IMR-90 (cell line): ENCODE data around the gene TIMM44. TPM values are rescaled to one million over a fixed set of nuclear protein-coding genes. Genes with fewer than 3 reads are reported as not detected.

Experiments
- ATAC-seq: fragments of 200-7000 bp; cut with Tn5 transposase; 2 replicates; pipeline ENCODE4 v1.9.1; 2020; ENCODE audit warnings: low read depth, mild to moderate bottlenecking, moderate library complexity
- BruUV-seq: library from RNA; stranded (reverse); fragments of 400-500 nt; replicated peaks from 2 replicates; lab custom pipeline; 2021; lab: Mats Ljungman, UMichigan
- CTCF ChIA-PET: fragments of 300-600 bp; formaldehyde crosslinking; extraction: SDS; loops from one replicate; lab custom pipeline; 2021; ENCODE audit warnings: antibody characterized with exemption; lab: Yijun Ruan, JAX
- POLR2A ChIA-PET: fragments of 300-600 bp; sonication (Branson Sonifier 250); formaldehyde crosslinking; loops from one replicate; lab custom pipeline; 2022; ENCODE audit warnings: antibody characterized with exemption; ENCODE audit not compliant: unreplicated experiment; lab: Charles Lee
- DNase-seq: peaks from one replicate; pipeline ENCODE4 v3.0.0; 2013
- H2AFZ ChIP-seq: replicated peaks from 2 replicates; pipeline ENCODE3; 2013; ENCODE audit warnings: low read length, mild to moderate bottlenecking; ENCODE audit not compliant: poor library complexity
- H2AK5ac ChIP-seq: 2 replicates; pipeline ENCODE4 v1.6.1; 2013; ENCODE audit warnings: low read depth, low read length, inconsistent platforms
- H2AK9ac ChIP-seq: replicated peaks from 2 replicates; pipeline ENCODE3; 2013; ENCODE audit warnings: mild to moderate bottlenecking, low read depth, low read length, moderate library complexity; ENCODE audit not compliant: poor library complexity
- H2BK120ac ChIP-seq: 2 replicates; pipeline ENCODE4 v1.6.1; 2013; ENCODE audit warnings: low read depth, low read length, inconsistent platforms
- H2BK15ac ChIP-seq: 3 replicates; pipeline ENCODE4 v1.6.1; 2013; ENCODE audit warnings: low read depth, low read length, inconsistent platforms
- H2BK20ac ChIP-seq: 2 replicates; pipeline ENCODE4 v1.6.1; 2013; ENCODE audit warnings: low read depth, mild to moderate bottlenecking, inconsistent platforms, low read length, moderate library complexity
- H2BK5ac ChIP-seq: 2 replicates; pipeline ENCODE4 v1.6.1; 2013; ENCODE audit warnings: mild to moderate bottlenecking, low read depth, low read length, inconsistent platforms; ENCODE audit not compliant: poor library complexity, severe bottlenecking
- H3K14ac ChIP-seq: replicated peaks from 2 replicates; pipeline ENCODE4 v1.6.1; 2013; ENCODE audit warnings: low read depth, low read length, inconsistent platforms
- H3K18ac ChIP-seq: 2 replicates; pipeline ENCODE4 v1.6.1; 2013; ENCODE audit warnings: low read depth, low read length, control low read depth
- H3K23ac ChIP-seq: 2 replicates; pipeline ENCODE4 v1.6.1; 2013; ENCODE audit warnings: low read depth, low read length, inconsistent platforms
- H3K27ac ChIP-seq: 2 replicates; pipeline ENCODE4 v1.5.1; 2013; ENCODE audit warnings: mild to moderate bottlenecking, control low read depth, low read length; ENCODE audit not compliant: insufficient read depth
- H3K27me3 ChIP-seq: 2 replicates; pipeline ENCODE4 v1.6.1; 2013; ENCODE audit warnings: low read length; ENCODE audit not compliant: control insufficient read depth, insufficient read depth
- H3K36me3 ChIP-seq: 2 replicates; pipeline ENCODE4 v1.6.1; 2013; ENCODE audit warnings: low read length, mixed read lengths; ENCODE audit not compliant: control insufficient read depth, insufficient read depth
- H3K4ac ChIP-seq: 2 replicates; pipeline ENCODE4 v1.6.1; 2013; ENCODE audit warnings: low read depth, low read length, inconsistent platforms
- H3K4me1 ChIP-seq: 2 replicates; pipeline ENCODE4 v1.6.1; 2013; ENCODE audit warnings: low read length, mixed read lengths; ENCODE audit not compliant: control insufficient read depth, insufficient read depth
- H3K4me2 ChIP-seq: 2 replicates; pipeline ENCODE4 v1.6.1; 2013; ENCODE audit warnings: low read depth, mild to moderate bottlenecking, control low read depth, low read length, moderate library complexity
- H3K4me3 ChIP-seq: 2 replicates; pipeline ENCODE4 v1.5.1; 2013; ENCODE audit warnings: low read depth, mild to moderate bottlenecking, control low read depth, low read length, moderate library complexity; ENCODE audit not compliant: insufficient read depth
- H3K56ac ChIP-seq: 2 replicates; pipeline ENCODE4 v1.6.1; 2013; ENCODE audit warnings: low read length, inconsistent platforms; ENCODE audit not compliant: insufficient read depth; ENCODE audit errors: extremely low read depth
- H3K79me1 ChIP-seq, 2 experiments: 2 replicates each; pipeline ENCODE4 v1.6.1; 2013; ENCODE audit warnings: low read length in 2 of 2, inconsistent platforms in 1 of 2, low read depth in 1 of 2
- H3K9ac ChIP-seq: 2 replicates; pipeline ENCODE4 v1.6.1; 2013; ENCODE audit warnings: low read depth, low read length, control low read depth
- H3K9me1 ChIP-seq: 2 replicates; pipeline ENCODE4 v1.6.1; 2013; ENCODE audit warnings: low read length, inconsistent platforms; ENCODE audit not compliant: insufficient read depth
- H3K9me3 ChIP-seq: 2 replicates; pipeline ENCODE4 v1.6.1; 2013; ENCODE audit warnings: low read length; ENCODE audit not compliant: control insufficient read depth, insufficient read depth
- H4K20me1 ChIP-seq: 2 replicates; pipeline ENCODE4 v1.6.1; 2013; ENCODE audit warnings: low read length, inconsistent platforms; ENCODE audit not compliant: insufficient read depth
- H4K5ac ChIP-seq: 2 replicates; pipeline ENCODE4 v1.6.1; 2013; ENCODE audit warnings: mild to moderate bottlenecking, low read depth, low read length, control low read depth
- H4K8ac ChIP-seq, 2 experiments: 2 replicates each; pipeline ENCODE4 v1.6.1; 2013; ENCODE audit warnings: low read depth in 2 of 2, low read length in 2 of 2, control low read depth in 1 of 2, inconsistent platforms in 1 of 2
- H4K91ac ChIP-seq: 2 replicates; pipeline ENCODE4 v1.6.1; 2013; ENCODE audit warnings: low read depth, low read length, inconsistent platforms; ENCODE audit not compliant: insufficient read depth
- BHLHE40 ChIP-seq: fragments of 150-350 bp; IDR thresholded peaks from 2 replicates; pipeline ENCODE4 v1.6.1; 2016; ENCODE audit warnings: mild to moderate bottlenecking, low read depth, low read length
- CEBPB ChIP-seq: IDR thresholded peaks from 2 replicates; pipeline ENCODE4 v1.6.1; 2012; ENCODE audit warnings: low read depth, low read length, improper control_type of control experiment
- ELK1 ChIP-seq: fragments of 150-350 bp; IDR thresholded peaks from 2 replicates; pipeline ENCODE4 v1.6.1; 2016; ENCODE audit warnings: low read depth, mild to moderate bottlenecking, low read length, moderate library complexity, borderline replicate concordance
- MAFK ChIP-seq: IDR thresholded peaks from 2 replicates; pipeline ENCODE4 v1.6.1; 2012; ENCODE audit warnings: low read depth, low read length, improper control_type of control experiment
- MAZ ChIP-seq: IDR thresholded peaks from 2 replicates; pipeline ENCODE4 v1.6.1; 2012; ENCODE audit warnings: low read depth, mild to moderate bottlenecking, low read length, improper control_type of control experiment, moderate library complexity, borderline replicate concordance
- MXI1 ChIP-seq: IDR thresholded peaks from 2 replicates; pipeline ENCODE4 v1.6.1; 2012; ENCODE audit warnings: low read depth, mild to moderate bottlenecking, low read length, moderate library complexity, borderline replicate concordance
- NFE2L2 ChIP-seq: fragments of 150-350 bp; IDR thresholded peaks from 2 replicates; pipeline ENCODE4 v1.6.1; 2016; ENCODE audit warnings: low read depth, mild to moderate bottlenecking, low read length
- RAD21 ChIP-seq: IDR thresholded peaks from 2 replicates; pipeline ENCODE4 v1.6.1; 2012; ENCODE audit warnings: low read length, improper control_type of control experiment
- RFX5 ChIP-seq: IDR thresholded peaks from 2 replicates; pipeline ENCODE4 v1.8.0; 2012; ENCODE audit warnings: low read depth, mild to moderate bottlenecking, low read length, moderate library complexity
- SMC3 ChIP-seq: fragments of 150-350 bp; IDR thresholded peaks from 2 replicates; pipeline ENCODE4 v1.6.1; 2016; ENCODE audit warnings: low read depth, mild to moderate bottlenecking, antibody characterized with exemption, low read length, moderate library complexity
- WGBS, 2 experiments: methylation state at CpG; one replicate each; pipeline versions ENCODE4 v1.1.5 to v1.1.7; 2013; ENCODE audit warnings: missing lambda C conversion rate in 2 of 2; ENCODE audit not compliant: insufficient read length in 1 of 2; ENCODE audit errors: extremely low coverage in 2 of 2; 5-methylcytosine and 5-hydroxymethylcytosine counted together
- dilution Hi-C: fragments of 300-500 bp; cut with HindIII; formaldehyde crosslinking; loops from one replicate; pipeline ENCODE4 v1.14.3; 2018; ENCODE audit warnings: low sequenced_read_pairs; ENCODE audit not compliant: unreplicated experiment
- in situ Hi-C: fragments of 300-500 bp; cut with MboI; formaldehyde crosslinking; loops from 3 replicates; pipeline ENCODE4 v1.14.3; 2019; ENCODE audit warnings: low sequenced_read_pairs, inconsistent platforms, mixed read lengths
- intact Hi-C: fragments of 100-400 bp; cut with micrococcal nuclease; formaldehyde crosslinking; loops from 2 replicates; pipeline ENCODE4 v1.10.0; 2022
- polyA plus RNA-seq, 3 experiments: library from polyadenylated mRNA; depleted of rRNA; stranded (reverse); fragments of >200 nt; gene quantifications; 2 replicates each; pipeline ENCODE4 v1.2.3, GENCODE V29; 2012; ENCODE audit warnings: low replicate concordance in 1 of 3
- total RNA-seq: library from RNA; depleted of rRNA; stranded (reverse); fragments of >200 nt; gene quantifications from 2 replicates; pipeline ENCODE4 v1.2.3, GENCODE V29; 2012
- TF ChIP-seq, protein P1 (sequence below): conservative IDR thresholded peaks from 2 replicates; pipeline ENCODE4 v1.5.1; 2012; ENCODE audit warnings: mild to moderate bottlenecking, low read depth, low read length, improper control_type of control experiment
- TF ChIP-seq, protein P2 (sequence below): fragments of 150-350 bp; IDR thresholded peaks from 2 replicates; pipeline ENCODE4 v1.6.1; 2017; ENCODE audit warnings: mild to moderate bottlenecking, antibody characterized with exemption, low read length, low read depth

The TIMM44 gene
- total and polyA plus RNA-seq, 2 of the 4 experiments (the other 2 are of a cell fraction), result 37.6 to 52.3 TPM

DNA sequence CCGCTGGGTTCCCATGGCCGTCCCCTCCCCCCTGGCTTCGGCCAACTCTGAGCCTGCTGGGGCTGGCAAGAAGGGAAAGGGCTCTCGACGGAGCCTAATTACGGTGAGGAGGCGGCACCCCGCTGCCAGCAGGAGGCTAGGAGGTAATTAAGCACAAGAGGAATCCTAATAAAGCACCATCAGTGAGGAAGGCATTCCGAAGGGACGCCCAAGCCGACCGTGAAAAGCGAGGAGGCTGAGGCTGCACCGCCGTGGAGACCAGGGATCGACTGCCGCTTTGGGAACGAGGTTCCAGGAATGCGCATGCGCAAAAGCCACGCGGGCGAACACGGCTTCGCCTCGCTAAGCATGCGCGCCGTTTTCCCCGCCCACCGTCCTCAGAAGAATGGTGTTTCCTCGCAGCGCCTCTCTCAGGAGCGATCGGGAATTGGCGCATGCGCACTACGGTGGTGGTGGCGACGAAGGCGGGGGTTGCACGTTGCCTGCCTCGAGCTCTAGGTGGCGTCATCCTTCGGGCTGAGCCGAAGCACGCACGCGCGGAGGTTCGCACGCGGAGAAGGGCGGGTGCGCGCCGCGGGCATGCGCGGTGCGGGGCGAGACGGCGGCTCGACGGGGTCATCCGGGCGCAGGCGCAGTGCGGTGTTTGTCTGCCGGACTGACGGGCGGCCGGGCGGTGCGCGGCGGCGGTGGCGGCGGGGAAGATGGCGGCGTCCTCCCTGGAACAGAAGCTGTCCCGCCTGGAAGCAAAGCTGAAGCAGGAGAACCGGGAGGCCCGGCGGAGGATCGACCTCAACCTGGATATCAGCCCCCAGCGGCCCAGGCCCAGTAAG, 40.0 kb downstream of the TIMM44 start, which contains the start of gene MAP2K7:
Gene MAP2K7, plus strand, starts transcription at position 634 of the 830 bp plus-strand sequence. Its CDS starts 68 bp downstream, at position 702.
- H4K5ac ChIP-seq, result peak within 1 kb of the TSS; percentile 75
- in situ Hi-C loops, result no loop called here
- H3K9me1 ChIP-seq, result peaks cover 11% of the 10 kb centered on the region
- BruUV-seq, result no TSS peak
- peak within 1 kb of the TSS; percentile 94 for H4K91ac ChIP-seq
- peak within 1 kb of the TSS; percentile 60 for H3K18ac ChIP-seq
- peak within 1 kb of the TSS; percentile 96 for H3K4me2 ChIP-seq
- no peak within 1 kb of the TSS; the same call in 2 of the 3 replicates for H2BK15ac ChIP-seq
- H2BK5ac ChIP-seq, result peak within 1 kb of the TSS; percentile 90
- dilution Hi-C loops, result no loop called here
- H3K4ac ChIP-seq, result peak within 1 kb of the TSS; percentile 93
- ATAC-seq, result peak; percentile 91
- DNase-seq, result peak; percentile 99
- H3K27ac ChIP-seq, result peak within 1 kb of the TSS; percentile 91
- ChIA-PET POLR2A (interaction anchor here (0.5 to 1.6 kb wide), 4 partner anchors 9 to 466 kb away, joined by 3 to 14 read pairs (median 4); partner anchors contain the start of gene SNAPC2), CTCF (interaction anchor here (0.7 to 1.6 kb wide), 4 partner anchors 11 to 34 kb away, joined by 3 to 7 read pairs (median 6); partner anchors contain the start of genes LRRC8E and SNAPC2)
- peaks cover 40% of the 10 kb centered on the region for H4K20me1 ChIP-seq
- no peaks in the 10 kb centered on the region for H3K9me3 ChIP-seq
- peak within 1 kb of the TSS; percentile 98 for H2AK9ac ChIP-seq
- intact Hi-C loops, result no loop called here
- H3K36me3 ChIP-seq, result peaks cover 20% of the 10 kb centered on the region
- peak within 1 kb of the TSS; percentile 99 for H2AK5ac ChIP-seq
- peak within 1 kb of the TSS; percentile 72 to 95 for H4K8ac ChIP-seq
- H3K4me3 ChIP-seq, result peak within 1 kb of the TSS; percentile 66
- H2BK20ac ChIP-seq, result no peak within 1 kb of the TSS
- peak within 1 kb of the TSS; percentile 56; the same call in 1 of the 2 replicates for H2BK120ac ChIP-seq
- peak within 1 kb of the TSS; percentile 99 for H3K14ac ChIP-seq
- H3K56ac ChIP-seq, result peak within 1 kb of the TSS; percentile 92
- WGBS, 2 experiments, result 0% methylated on average over 36 of the region's 89 CpGs; no CpG with 5 or more reads in 1 of the 2 experiments
- peaks cover 10% of the 10 kb centered on the region for H3K4me1 ChIP-seq
- H3K23ac ChIP-seq, result peak within 1 kb of the TSS; percentile 91
- peak within 1 kb of the TSS; percentile 93 for H3K9ac ChIP-seq
- H3K27me3 ChIP-seq, result no peaks in the 10 kb centered on the region
- peaks cover 14 to 46% of the 10 kb centered on the region in 2 experiments; a peak in 3 of 4 replicates for H3K79me1 ChIP-seq
- H2AFZ ChIP-seq, result peak within 1 kb of the TSS; percentile 100
- TF ChIP-seq, protein P1, sequence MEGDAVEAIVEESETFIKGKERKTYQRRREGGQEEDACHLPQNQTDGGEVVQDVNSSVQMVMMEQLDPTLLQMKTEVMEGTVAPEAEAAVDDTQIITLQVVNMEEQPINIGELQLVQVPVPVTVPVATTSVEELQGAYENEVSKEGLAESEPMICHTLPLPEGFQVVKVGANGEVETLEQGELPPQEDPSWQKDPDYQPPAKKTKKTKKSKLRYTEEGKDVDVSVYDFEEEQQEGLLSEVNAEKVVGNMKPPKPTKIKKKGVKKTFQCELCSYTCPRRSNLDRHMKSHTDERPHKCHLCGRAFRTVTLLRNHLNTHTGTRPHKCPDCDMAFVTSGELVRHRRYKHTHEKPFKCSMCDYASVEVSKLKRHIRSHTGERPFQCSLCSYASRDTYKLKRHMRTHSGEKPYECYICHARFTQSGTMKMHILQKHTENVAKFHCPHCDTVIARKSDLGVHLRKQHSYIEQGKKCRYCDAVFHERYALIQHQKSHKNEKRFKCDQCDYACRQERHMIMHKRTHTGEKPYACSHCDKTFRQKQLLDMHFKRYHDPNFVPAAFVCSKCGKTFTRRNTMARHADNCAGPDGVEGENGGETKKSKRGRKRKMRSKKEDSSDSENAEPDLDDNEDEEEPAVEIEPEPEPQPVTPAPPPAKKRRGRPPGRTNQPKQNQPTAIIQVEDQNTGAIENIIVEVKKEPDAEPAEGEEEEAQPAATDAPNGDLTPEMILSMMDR, result peak; percentile 80
- peak; percentile 51 for TF ChIP-seq RAD21
- peak; percentile 81 for TF ChIP-seq BHLHE40
- TF ChIP-seq RFX5, result no peak
- TF ChIP-seq ELK1, result no peak
- TF ChIP-seq NFE2L2, result peak; percentile 20; the same call in 1 of the 2 replicates
- no peak for TF ChIP-seq MAFK
- TF ChIP-seq, protein P2, sequence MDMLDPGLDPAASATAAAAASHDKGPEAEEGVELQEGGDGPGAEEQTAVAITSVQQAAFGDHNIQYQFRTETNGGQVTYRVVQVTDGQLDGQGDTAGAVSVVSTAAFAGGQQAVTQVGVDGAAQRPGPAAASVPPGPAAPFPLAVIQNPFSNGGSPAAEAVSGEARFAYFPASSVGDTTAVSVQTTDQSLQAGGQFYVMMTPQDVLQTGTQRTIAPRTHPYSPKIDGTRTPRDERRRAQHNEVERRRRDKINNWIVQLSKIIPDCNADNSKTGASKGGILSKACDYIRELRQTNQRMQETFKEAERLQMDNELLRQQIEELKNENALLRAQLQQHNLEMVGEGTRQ, result peak; percentile 52; the same call in 1 of the 2 replicates
- peak; percentile 34; the same call in 1 of the 2 replicates for TF ChIP-seq MXI1
- no peak; the same call in 1 of the 2 replicates for TF ChIP-seq SMC3
- TF ChIP-seq CEBPB, result peak; percentile 76
- TF ChIP-seq MAZ, result peak; percentile 69; the same call in 1 of the 2 replicates
